Measurements from ENCODE around the gene ADAMTS17.

GRCh38 chr15:99998661-99999101 lies 343.1 kb downstream of the ADAMTS17 start:
- TF ChIP-seq CTCF (IDR thresholded peaks at IDR 0.05) = no peak
- no peak for TF ChIP-seq POLR2A (IDR thresholded peaks at IDR 0.05)

All from heart left ventricle (tissue), 13 donors.